Sigmoid colon (tissue), 7 donors: ENCODE data around the gene UNC5C. TPM values are rescaled to one million over a fixed set of nuclear protein-coding genes. Genes with fewer than 3 reads are reported as not detected.

Source experiments
- DNase-seq: peaks from one replicate; pipeline ENCODE4 v3.0.0-alpha.2; 2019
- H3K27ac ChIP-seq, 4 donors: fragments of 200-600 bp; sonication (generic); one replicate each; pipeline ENCODE4 v1.5.1; 2016 to 2019; ENCODE audit warnings: mild to moderate bottlenecking in 1 of 4
- H3K27me3 ChIP-seq, 3 donors: fragments of 200-600 bp; sonication (generic); one replicate each; pipeline ENCODE4 v1.5.1; 2019; ENCODE audit warnings: mild to moderate bottlenecking in 1 of 3
- H3K36me3 ChIP-seq, 4 donors: fragments of 200-600 bp; sonication (generic); one replicate each; pipeline ENCODE4 v1.5.1; 2016 to 2019
- H3K4me1 ChIP-seq, 4 donors: fragments of 200-600 bp; sonication (generic); one replicate each; pipeline ENCODE4 v1.5.1; 2017 to 2019
- H3K4me3 ChIP-seq, 4 donors: fragments of 200-600 bp; sonication (generic); one replicate each; pipeline ENCODE4 v1.5.1; 2017 to 2019; ENCODE audit warnings: mild to moderate bottlenecking in 2 of 4, moderate library complexity in 1 of 4
- H3K9me3 ChIP-seq, 4 donors: fragments of 200-600 bp in 3 of 4; sonication (generic) in 3 of 4; one replicate each; pipeline versions ENCODE4 v1.5.1 to v1.6.1; 2013 to 2019
- CTCF ChIP-seq, 4 experiments: fragments of 450-650 bp in 3 of 4; fragments of 200-600 bp in 1 of 4; IDR thresholded peaks; one replicate each; pipeline ENCODE4 v1.5.1; 2016 to 2019; ENCODE audit warnings: antibody characterized with exemption in 4 of 4, mild to moderate bottlenecking in 3 of 4, moderate library complexity in 2 of 4
- EP300 ChIP-seq, 4 donors: sonication (generic); formaldehyde crosslinking; IDR thresholded peaks; one replicate each; pipeline ENCODE4 v1.6.1; 2017; ENCODE audit warnings: antibody characterized with exemption in 4 of 4
- POLR2A ChIP-seq, 2 donors: fragments of 450-650 bp; IDR thresholded peaks; one replicate each; pipeline ENCODE4 v1.6.1; 2016; ENCODE audit warnings: antibody characterized with exemption in 2 of 2, mild to moderate bottlenecking in 2 of 2, moderate library complexity in 2 of 2
- POLR2AphosphoS5 ChIP-seq, 4 donors: sonication (generic); formaldehyde crosslinking; IDR thresholded peaks; one replicate each; pipeline ENCODE4 v1.6.1; 2017; ENCODE audit warnings: antibody characterized with exemption in 4 of 4
- WGBS, 2 donors: extraction: QIAGEN DNeasy Blood & Tissue Kit; methylation state at CpG; one replicate each; pipeline ENCODE4 v1.1.7; 2013; 5-methylcytosine and 5-hydroxymethylcytosine counted together
- intact Hi-C: fragments of 100-400 bp; cut with DNase I; formaldehyde crosslinking; loops from one replicate; pipeline ENCODE4 v1.15.1; 2023
- polyA plus RNA-seq, 3 donors: library from polyadenylated mRNA; stranded (reverse); fragments of 200-250 nt; gene quantifications; one replicate each; pipeline ENCODE4 v1.2.3, GENCODE V29; 2013
- total RNA-seq, 4 donors: library from RNA; depleted of rRNA; stranded (reverse); fragments of >200 nt; gene quantifications; one replicate each; pipeline ENCODE4 v1.1.0, GENCODE V29; 2016
- donor health status: healthy with polysubstance abuse.
- donor health status: Bipolar disorder and iron deficiency.
- donor health status: healthy.

The UNC5C gene
- total and polyA plus RNA-seq, 7 donors: 0.60 to 3.1 (median 1.4) TPM

GRCh38 chr4:95318483-95318882, 230.3 kb downstream of the UNC5C start:
- intact Hi-C loops: no loop called here
- TF ChIP-seq POLR2AphosphoS5 (IDR thresholded peaks at IDR 0.05): no peak
- Histone ChIP-seq H3K27ac (no peak overlapping the region), H3K27me3 (no peaks in the 10 kb centered on the region), H3K4me1 (peaks cover 0 to 22% (median 7%) of the 10 kb centered on the region in 4 donors), H3K9me3 (no peaks in the 10 kb centered on the region), H3K4me3 (no peak overlapping the region), H3K36me3 (no peaks in the 10 kb centered on the region)
- DNase-seq: no peak
- WGBS, 2 donors: 56 to 75% methylated on average over 1 of the region's 1 CpG

GRCh38 chr4:95318044-95318443, 230.7 kb downstream of the UNC5C start:
- Histone ChIP-seq H3K36me3 (no peaks in the 10 kb centered on the region), H3K4me3 (no peak overlapping the region), H3K27me3 (no peaks in the 10 kb centered on the region), H3K9me3 (no peaks in the 10 kb centered on the region), H3K4me1 (peaks cover 0 to 22% (median 7%) of the 10 kb centered on the region in 4 donors), H3K27ac (no peak overlapping the region)
- 88 to 90% methylated on average over 3 of the region's 3 CpGs for WGBS, 2 donors
- intact Hi-C loops: no loop called here
- no peak for DNase-seq
- TF ChIP-seq POLR2AphosphoS5 (IDR thresholded peaks at IDR 0.05) (no peak), EP300 (IDR thresholded peaks at IDR 0.05) (no peak), CTCF (IDR thresholded peaks at IDR 0.05) (no peak), POLR2A (IDR thresholded peaks at IDR 0.05) (no peak)

- Histone ChIP-seq H3K27ac (no peak overlapping the region), H3K4me1 (peaks cover 0 to 22% (median 7%) of the 10 kb centered on the region in 4 donors), H3K27me3 (no peaks in the 10 kb centered on the region), H3K9me3 (no peaks in the 10 kb centered on the region), H3K36me3 (no peaks in the 10 kb centered on the region), H3K4me3 (no peak overlapping the region)
- no peak for DNase-seq
- intact Hi-C loops: no loop called here
- WGBS, 2 donors: 82 to 83% methylated on average over 10 of the region's 10 CpGs
- TF ChIP-seq POLR2AphosphoS5 (IDR thresholded peaks at IDR 0.05) (no peak), EP300 (IDR thresholded peaks at IDR 0.05) (no peak), POLR2A (IDR thresholded peaks at IDR 0.05) (no peak)
These were observed 231.5 kb downstream of the UNC5C start for GRCh38 chr4:95317085-95317793.

DNA sequence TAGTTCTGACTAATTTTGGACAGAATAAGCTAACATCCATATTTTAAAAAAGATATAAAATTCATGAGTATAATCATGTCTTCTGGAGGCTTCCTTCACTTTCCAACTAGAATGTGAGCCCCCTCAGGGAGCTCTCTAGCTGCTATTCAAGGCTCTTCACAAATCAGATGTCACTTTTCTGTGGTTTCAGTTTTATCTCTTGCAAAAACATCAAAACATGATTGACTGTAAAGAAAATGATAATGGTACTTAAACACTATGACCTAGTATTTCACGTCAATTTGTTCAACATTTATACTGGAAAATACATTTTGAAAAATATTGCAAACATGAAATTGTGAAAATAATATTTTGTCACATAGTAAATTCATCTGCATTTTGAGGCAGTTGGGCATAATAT, 234.2 kb downstream of the UNC5C start:
- H3K4me1 ChIP-seq: peaks cover 0 to 34% (median 10%) of the 10 kb centered on the region in 4 donors
- no peaks in the 10 kb centered on the region for H3K27me3 ChIP-seq
- H3K36me3 ChIP-seq: no peaks in the 10 kb centered on the region
- H3K4me3 ChIP-seq: no peak overlapping the region
- H3K27ac ChIP-seq: no peak overlapping the region
- no peaks in the 10 kb centered on the region for H3K9me3 ChIP-seq
- TF ChIP-seq EP300 (IDR thresholded peaks at IDR 0.05) (no peak), CTCF (IDR thresholded peaks at IDR 0.05) (no peak), POLR2A (IDR thresholded peaks at IDR 0.05) (no peak), POLR2AphosphoS5 (IDR thresholded peaks at IDR 0.05) (no peak)
- no peak for DNase-seq
- intact Hi-C loops: no loop called here
- WGBS, 2 donors: 88 to 94% methylated on average over 1 of the region's 1 CpG

GRCh38 chr4:95304898-95305297, 243.9 kb downstream of the UNC5C start:
- DNase-seq: no peak
- WGBS, 2 donors: 61 to 74% methylated on average over 1 of the region's 1 CpG
- H3K9me3 ChIP-seq: no peaks in the 10 kb centered on the region
- no peak overlapping the region for H3K4me3 ChIP-seq
- no peak for TF ChIP-seq CTCF (IDR thresholded peaks at IDR 0.05)
- no peak for TF ChIP-seq POLR2AphosphoS5 (IDR thresholded peaks at IDR 0.05)
- TF ChIP-seq EP300 (IDR thresholded peaks at IDR 0.05): no peak
- intact Hi-C loops: no loop called here
- no peaks in the 10 kb centered on the region for H3K36me3 ChIP-seq
- no peak overlapping the region for H3K27ac ChIP-seq
- no peaks in the 10 kb centered on the region for H3K27me3 ChIP-seq
- peaks cover 0 to 8% (median 2%) of the 10 kb centered on the region in 4 donors for H3K4me1 ChIP-seq

DNA sequence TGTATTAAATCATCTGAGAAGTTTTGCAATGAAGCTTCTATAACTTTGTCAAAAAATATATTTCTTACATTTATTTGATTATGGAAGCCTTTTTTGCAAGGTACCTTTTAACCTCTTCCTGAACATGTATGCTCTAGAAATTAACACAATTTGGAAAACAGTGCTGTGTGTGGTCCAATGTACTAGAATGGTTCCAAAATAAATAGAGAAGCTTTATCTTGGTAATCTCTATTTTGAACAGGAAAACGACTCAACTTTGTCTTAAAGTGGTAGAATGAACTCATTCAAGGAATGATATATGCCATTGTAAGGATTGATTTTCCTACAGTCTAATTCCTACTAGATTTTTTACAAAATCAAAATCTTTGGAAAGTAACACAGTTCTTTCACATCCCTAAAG, 248.5 kb downstream of the UNC5C start:
- no peak overlapping the region for H3K4me3 ChIP-seq
- intact Hi-C loops: no loop called here
- TF ChIP-seq CTCF (IDR thresholded peaks at IDR 0.05): no peak
- TF ChIP-seq EP300 (IDR thresholded peaks at IDR 0.05): no peak
- no peak for TF ChIP-seq POLR2AphosphoS5 (IDR thresholded peaks at IDR 0.05)
- H3K27ac ChIP-seq: no peak overlapping the region
- DNase-seq: no peak
- H3K27me3 ChIP-seq: no peaks in the 10 kb centered on the region
- no peaks in the 10 kb centered on the region for H3K9me3 ChIP-seq
- WGBS, 2 donors: 54 to 71% methylated on average over 1 of the region's 1 CpG
- no peaks in the 10 kb centered on the region for H3K36me3 ChIP-seq
- H3K4me1 ChIP-seq: peaks cover 0 to 14% (median 9%) of the 10 kb centered on the region in 4 donors
